COLO668 (cell line): Measurements from ENCODE around the gene VPS13C.

ENCODE experiments used
- DNase-seq: peaks from one replicate; lab custom pipeline; 2025; ENCODE audit not compliant: unreplicated experiment; lab: John Stamatoyannopoulos, UW

Gene VPS13C

GRCh38 chr15:62079594-62079993 lies 19.3 kb upstream of the VPS13C start:
- DNase-seq, result peak; percentile 12

GRCh38 chr15:62075595-62076277 lies 15.5 kb upstream of the VPS13C start:
- peak; percentile 70 for DNase-seq

GRCh38 chr15:62071711-62072308 lies 11.6 kb upstream of the VPS13C start:
- no peak for DNase-seq

GRCh38 chr15:62069551-62069950 lies 9.3 kb upstream of the VPS13C start:
- no peak for DNase-seq

- no peak for DNase-seq
Measured at GRCh38 chr15:62068810-62069167, 8.5 kb upstream of the VPS13C start.

DNA sequence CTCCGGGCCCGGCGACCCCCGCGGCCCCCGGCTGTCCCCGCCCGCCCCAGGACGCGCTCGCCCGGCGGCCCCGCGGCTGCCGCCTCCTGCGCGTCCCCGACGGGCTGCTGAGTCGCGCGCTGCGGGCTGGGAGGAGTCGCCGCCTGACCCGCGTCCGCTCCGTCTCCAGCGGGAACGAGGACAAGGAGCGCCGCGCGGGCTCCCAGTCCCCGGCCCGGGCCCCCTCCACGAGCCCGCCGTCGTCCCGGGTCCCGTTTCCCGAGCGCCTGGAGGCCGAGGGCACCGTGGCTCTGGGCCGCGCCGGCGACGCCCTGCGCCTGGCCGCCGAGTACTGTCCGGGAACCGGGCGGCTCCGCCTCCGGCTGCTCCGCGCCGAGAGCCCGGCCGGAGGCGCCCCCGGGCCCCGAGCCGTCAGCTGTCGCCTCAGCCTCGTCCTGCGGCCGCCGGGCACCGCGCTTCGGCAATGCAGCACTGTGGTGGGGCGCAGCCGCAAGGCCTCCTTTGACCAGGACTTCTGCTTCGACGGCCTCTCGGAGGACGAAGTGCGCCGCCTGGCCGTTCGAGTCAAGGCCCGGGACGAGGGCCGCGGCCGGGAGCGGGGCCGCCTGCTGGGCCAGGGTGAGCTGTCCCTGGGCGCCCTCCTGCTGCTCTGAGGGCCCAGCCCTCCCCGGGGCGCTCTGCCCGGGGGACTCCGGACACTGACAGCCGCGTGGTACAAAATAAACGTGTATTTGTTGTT lies 8.0 kb upstream of the VPS13C start:
- peak; percentile 81 for DNase-seq

- DNase-seq, result peak; percentile 68
Measured at GRCh38 chr15:62067448-62068044, 7.3 kb upstream of the VPS13C start.

- DNase-seq, result peak; percentile 96
Measured at GRCh38 chr15:62066663-62067447, 6.6 kb upstream of the VPS13C start, which contains the start of gene C2CD4A. Gene C2CD4A, plus strand, starts transcription at chr15:62066977. Its CDS starts 637 bp downstream, at chr15:62067614.

DNA sequence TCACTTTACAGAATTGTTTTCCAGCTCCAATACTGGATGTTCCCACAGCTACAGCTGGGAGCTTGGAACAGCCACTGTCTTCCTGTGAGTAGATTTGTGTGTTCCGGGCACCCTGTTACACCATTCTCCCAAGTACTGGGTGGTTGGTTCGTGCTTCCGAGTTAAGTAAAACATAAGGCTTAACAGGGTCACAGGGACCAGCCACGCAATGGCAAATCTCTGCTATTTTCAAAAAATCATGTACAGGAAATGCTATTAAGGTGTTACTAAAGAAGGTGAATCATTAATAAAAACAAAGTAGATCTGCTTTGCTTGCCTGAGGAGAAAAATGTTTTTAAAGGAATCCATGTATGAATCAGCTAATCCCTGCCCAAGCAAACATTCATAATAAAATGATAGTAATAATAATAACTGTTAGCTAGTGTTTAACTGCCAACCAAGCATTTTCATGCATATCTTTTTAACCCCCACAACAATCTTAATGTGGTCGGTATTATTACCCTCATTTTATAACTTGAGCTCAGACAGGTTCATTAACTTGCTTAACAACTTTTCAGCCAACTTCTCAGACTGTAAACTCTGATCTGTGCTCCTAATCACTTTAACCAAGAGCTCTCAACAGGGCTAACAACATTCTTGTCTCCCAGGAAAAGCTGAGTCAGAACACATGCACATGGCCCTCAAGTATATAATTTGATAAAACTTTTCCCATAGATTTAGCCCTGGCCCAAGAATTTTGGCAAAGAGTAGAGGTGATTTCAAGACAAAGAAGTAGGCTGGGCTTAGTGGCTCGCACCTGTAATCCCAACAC lies 3.8 kb upstream of the VPS13C start:
- no peak for DNase-seq

GRCh38 chr15:62060896-62061280 lies 641 bp upstream of the VPS13C start:
- DNase-seq, result no peak

- DNase-seq, result peak; percentile 73
Measured at GRCh38 chr15:62059816-62060112, 483 bp downstream of the VPS13C start.

DNA sequence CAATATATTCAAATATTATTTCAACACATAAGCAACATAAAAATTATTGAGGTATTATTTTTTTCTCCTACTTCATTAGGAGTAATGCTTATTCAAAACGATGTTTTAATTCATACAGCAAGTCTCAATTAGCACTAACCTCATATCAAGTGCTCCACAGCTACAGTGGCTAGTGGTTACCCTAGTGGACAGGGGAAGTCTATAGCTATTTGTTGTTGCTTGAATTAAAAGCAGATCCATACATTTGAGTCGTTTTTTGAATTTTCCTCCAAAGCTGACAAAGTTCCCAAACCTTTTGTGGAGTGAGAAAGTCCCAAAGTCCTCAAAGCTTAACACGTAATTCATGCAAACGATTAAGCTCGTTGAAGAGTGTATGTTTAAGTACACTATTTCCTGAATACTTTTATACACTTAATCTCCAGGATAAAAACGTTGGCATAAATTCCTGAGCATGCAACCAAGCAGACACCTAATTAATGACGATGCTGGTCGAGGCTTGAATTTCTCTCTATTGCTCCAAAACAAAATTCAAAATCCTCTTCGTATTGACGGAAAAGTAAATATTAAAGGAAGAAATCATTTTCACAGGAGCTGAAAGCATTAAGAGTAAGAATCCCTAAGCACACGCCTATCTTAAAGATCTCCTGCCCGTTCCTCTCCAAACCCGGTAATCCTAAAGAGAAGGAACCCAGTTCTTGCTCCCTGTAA lies 985 bp downstream of the VPS13C start:
- no peak for DNase-seq

DNA sequence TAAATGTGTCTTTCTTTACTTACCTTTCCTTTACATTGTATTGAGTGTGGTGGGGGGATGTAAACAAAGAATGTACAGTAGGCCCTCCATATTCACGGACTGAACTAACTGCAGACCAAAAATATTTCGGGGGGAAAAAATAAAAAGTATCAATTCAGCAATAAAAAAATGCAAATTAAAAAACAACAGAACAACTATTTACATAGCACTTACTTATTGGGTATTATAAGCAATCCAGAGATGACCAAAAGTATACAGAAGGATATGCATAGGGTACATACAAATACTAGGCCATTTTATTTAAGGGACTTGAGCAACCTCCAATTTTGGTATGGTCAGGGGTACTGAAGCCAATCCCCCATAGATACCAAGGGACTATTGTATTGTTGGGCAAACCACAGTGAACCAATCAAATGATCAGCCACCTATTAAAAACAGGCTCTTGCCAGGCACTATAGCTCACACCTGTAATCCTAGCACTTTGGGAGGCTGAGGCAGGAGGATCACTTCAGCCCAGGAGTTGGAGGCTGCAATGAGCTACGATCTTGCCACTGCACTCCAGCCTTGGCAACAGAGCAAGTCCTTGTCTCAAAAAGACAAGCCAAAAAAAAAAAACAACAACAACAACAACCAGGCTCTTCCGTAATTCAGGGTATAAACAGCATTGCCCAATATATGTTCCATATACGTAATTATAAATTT lies 1.8 kb downstream of the VPS13C start:
- no peak for DNase-seq

GRCh38 chr15:62057341-62057980 lies 2.8 kb downstream of the VPS13C start:
- no peak for DNase-seq

DNA sequence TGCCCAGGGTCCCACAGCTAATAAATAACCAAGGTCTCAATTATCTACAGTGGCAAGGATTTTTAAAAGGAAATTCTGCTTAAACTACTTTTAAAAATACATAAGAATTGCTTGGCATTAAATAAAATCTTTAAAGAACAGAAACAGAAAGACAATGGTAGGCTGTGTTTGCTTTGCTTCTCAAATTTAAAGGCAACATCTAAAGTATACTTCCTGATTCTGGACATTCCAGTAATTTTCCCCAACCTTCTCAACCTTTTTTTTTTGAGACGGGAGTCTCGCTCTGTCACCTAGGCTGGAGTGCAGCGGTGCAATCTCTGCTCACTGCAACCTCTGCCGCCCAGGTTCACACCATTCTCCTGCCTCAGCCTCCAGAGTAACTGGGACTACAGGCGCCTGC lies 5.3 kb downstream of the VPS13C start:
- DNase-seq, result no peak

DNA sequence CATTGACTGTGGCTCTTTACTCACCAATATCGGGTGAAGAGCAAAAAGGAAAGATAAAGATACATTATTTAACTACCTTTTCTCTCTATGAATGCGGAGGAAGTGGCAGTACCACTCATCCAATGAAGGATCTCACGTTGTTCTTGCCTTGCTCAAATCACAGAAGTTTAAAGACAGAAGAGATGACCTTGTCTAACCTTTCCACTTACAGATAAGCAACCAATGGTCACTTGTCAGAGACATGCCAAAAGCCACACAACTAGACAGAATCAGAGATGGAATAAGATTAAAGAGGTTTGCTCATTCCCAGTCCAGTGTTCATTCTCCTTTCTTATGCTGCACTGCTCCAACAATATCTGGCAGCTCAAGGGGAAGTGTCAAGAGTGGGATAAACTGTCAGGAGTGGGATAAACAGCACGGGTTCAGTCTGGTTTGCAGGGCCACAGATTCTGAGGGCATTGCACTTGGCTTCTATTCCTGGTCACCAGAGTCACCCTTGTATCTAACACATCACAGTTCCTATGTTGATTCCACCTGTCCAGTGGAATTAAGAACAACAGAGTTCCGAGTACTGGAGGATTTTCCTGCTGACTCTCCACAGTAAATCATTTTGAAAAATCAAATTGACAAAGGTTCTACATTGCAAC lies 6.7 kb downstream of the VPS13C start:
- DNase-seq, result no peak

- no peak for DNase-seq
Measured at GRCh38 chr15:62052713-62053112, 7.5 kb downstream of the VPS13C start.

GRCh38 chr15:62051166-62051565 lies 9.1 kb downstream of the VPS13C start:
- DNase-seq, result no peak
